Gastroesophageal sphincter (tissue), 4 donors: ENCODE data around the gene COL5A1. TPM values are rescaled to one million over a fixed set of nuclear protein-coding genes. Genes with fewer than 3 reads are reported as not detected.

Experiments used
- ATAC-seq: fragments of 150-250 bp; one replicate; pipeline ENCODE4 v1.9.1; 2016; ENCODE audit warnings: mild to moderate bottlenecking, moderate library complexity
- H3K27ac ChIP-seq, 4 donors: fragments of 200-600 bp; sonication (generic) in 3 of 4; 1 replicate in 3 of 4; 2 replicates in 1 of 4; pipeline ENCODE4 v1.5.1; 2016 to 2019
- H3K27me3 ChIP-seq: fragments of 200-600 bp; sonication (generic); one replicate; pipeline ENCODE4 v1.5.1; 2019
- H3K36me3 ChIP-seq, 2 donors: fragments of 200-600 bp; sonication (generic); one replicate each; pipeline ENCODE4 v1.5.1; 2019; ENCODE audit warnings: control low read depth in 1 of 2
- H3K4me1 ChIP-seq, 3 donors: fragments of 200-600 bp; sonication (generic); 1 replicate in 2 of 3; 2 replicates in 1 of 3; pipeline ENCODE4 v1.5.1; 2016 to 2019; ENCODE audit warnings: control low read depth in 2 of 3
- H3K4me3 ChIP-seq, 2 donors: fragments of 200-600 bp; sonication (generic); one replicate each; pipeline ENCODE4 v1.5.1; 2019; ENCODE audit warnings: mild to moderate bottlenecking in 1 of 2, moderate library complexity in 1 of 2
- H3K9me3 ChIP-seq, 3 donors: fragments of 200-600 bp; sonication (generic); one replicate each; pipeline ENCODE4 v1.5.1; 2017 to 2019; ENCODE audit warnings: control low read depth in 2 of 3
- CTCF ChIP-seq, 4 experiments: fragments of 200-600 bp in 2 of 4; fragments of 450-650 bp in 2 of 4; sonication (generic) in 1 of 4; IDR thresholded peaks; one replicate each; pipeline ENCODE4 v1.5.1; 2017 to 2019; ENCODE audit warnings: antibody characterized with exemption in 4 of 4, mild to moderate bottlenecking in 2 of 4, moderate library complexity in 2 of 4
- EP300 ChIP-seq: sonication (generic); formaldehyde crosslinking; IDR thresholded peaks from one replicate; pipeline ENCODE4 v1.6.1; 2017; ENCODE audit warnings: antibody characterized with exemption, mild to moderate bottlenecking
- POLR2A ChIP-seq, 2 donors: fragments of 450-650 bp; IDR thresholded peaks; one replicate each; pipeline ENCODE4 v1.6.1; 2017; ENCODE audit warnings: antibody characterized with exemption in 2 of 2, mild to moderate bottlenecking in 2 of 2, moderate library complexity in 1 of 2
- POLR2AphosphoS5 ChIP-seq: sonication (generic); formaldehyde crosslinking; IDR thresholded peaks from one replicate; pipeline ENCODE4 v1.6.1; 2017; ENCODE audit warnings: antibody characterized with exemption
- WGBS, 2 donors: methylation state at CpG; one replicate each; pipeline ENCODE4 v1.1.5; 2018; ENCODE audit warnings: low coverage in 1 of 2; 5-methylcytosine and 5-hydroxymethylcytosine counted together
- total RNA-seq, 4 donors: library from RNA; depleted of rRNA; stranded (reverse); fragments of >200 nt; gene quantifications; one replicate each; pipeline ENCODE4 v1.1.0, GENCODE V29; 2016

Gene COL5A1
- total RNA-seq, 4 donors from 2014 or later, result 48.5 to 86.4 (median 74.9) TPM

- Histone ChIP-seq H3K4me1 (peaks cover 0 to 4% (median 0%) of the 10 kb centered on the region in 3 donors), H3K27me3 (no peaks in the 10 kb centered on the region), H3K9me3 (peaks cover 0 to 8% (median 0%) of the 10 kb centered on the region in 3 donors), H3K27ac (no peak overlapping the region), H3K4me3 (no peak overlapping the region), H3K36me3 (no peaks in the 10 kb centered on the region)
- ATAC-seq, result no peak
- WGBS, 2 donors, result 96% methylated on average over 3 of the region's 3 CpGs; no CpG with 5 or more reads in 1 of the 2 donors
- TF ChIP-seq EP300, result no peak
- TF ChIP-seq POLR2A (IDR thresholded peaks at IDR 0.05), result no peak
- TF ChIP-seq POLR2AphosphoS5, result no peak
- no peak for TF ChIP-seq CTCF (IDR thresholded peaks at IDR 0.05)
Observed at GRCh38 chr9:134614256-134614655, 27.3 kb upstream of the COL5A1 start.

GRCh38 chr9:134616341-134616740, 25.3 kb upstream of the COL5A1 start:
- H3K9me3 ChIP-seq, result peaks cover 0 to 8% (median 0%) of the 10 kb centered on the region in 3 donors
- peaks cover 0 to 4% (median 0%) of the 10 kb centered on the region in 3 donors for H3K4me1 ChIP-seq
- TF ChIP-seq POLR2AphosphoS5 (no peak), EP300 (no peak), POLR2A (IDR thresholded peaks at IDR 0.05) (no peak), CTCF (IDR thresholded peaks at IDR 0.05) (no peak)
- 85 to 88% methylated on average over 2 to 3 of the region's 3 CpGs for WGBS, 2 donors
- ATAC-seq, result no peak
- no peak overlapping the region for H3K27ac ChIP-seq
- no peaks in the 10 kb centered on the region for H3K36me3 ChIP-seq
- H3K27me3 ChIP-seq, result peaks cover 5% of the 10 kb centered on the region
- no peak overlapping the region for H3K4me3 ChIP-seq

DNA sequence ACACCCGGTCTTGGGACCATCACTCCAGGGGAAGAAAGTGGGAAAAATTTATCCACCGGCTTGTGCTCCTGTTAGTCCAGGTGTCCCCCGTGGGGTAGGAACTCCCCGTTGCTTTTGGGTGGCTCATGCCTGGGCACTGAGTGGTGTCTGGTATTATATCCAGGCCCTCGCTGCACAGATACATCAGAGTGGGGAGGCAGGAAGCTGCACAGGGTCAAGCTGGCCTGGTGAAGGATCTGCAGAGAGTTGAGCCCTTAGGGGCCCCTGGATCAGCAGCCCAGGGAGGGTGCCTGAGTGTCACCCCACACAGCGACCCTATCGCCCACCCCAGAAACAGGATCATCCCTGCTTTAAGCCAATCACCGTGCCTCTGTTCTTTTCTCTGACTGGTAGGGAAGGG, 24.4 kb upstream of the COL5A1 start:
- Histone ChIP-seq H3K4me1 (peaks cover 0 to 4% (median 0%) of the 10 kb centered on the region in 3 donors), H3K27ac (no peak overlapping the region), H3K36me3 (no peaks in the 10 kb centered on the region), H3K9me3 (peaks cover 0 to 7% (median 0%) of the 10 kb centered on the region in 3 donors), H3K27me3 (peaks cover 12% of the 10 kb centered on the region), H3K4me3 (no peak overlapping the region)
- TF ChIP-seq POLR2A (IDR thresholded peaks at IDR 0.05), result no peak
- TF ChIP-seq POLR2AphosphoS5, result no peak
- no peak for TF ChIP-seq CTCF (IDR thresholded peaks at IDR 0.05)
- no peak for TF ChIP-seq EP300
- no peak for ATAC-seq
- WGBS, 2 donors, result 60% methylated on average over 1 of the region's 8 CpGs; no CpG with 5 or more reads in 1 of the 2 donors

DNA sequence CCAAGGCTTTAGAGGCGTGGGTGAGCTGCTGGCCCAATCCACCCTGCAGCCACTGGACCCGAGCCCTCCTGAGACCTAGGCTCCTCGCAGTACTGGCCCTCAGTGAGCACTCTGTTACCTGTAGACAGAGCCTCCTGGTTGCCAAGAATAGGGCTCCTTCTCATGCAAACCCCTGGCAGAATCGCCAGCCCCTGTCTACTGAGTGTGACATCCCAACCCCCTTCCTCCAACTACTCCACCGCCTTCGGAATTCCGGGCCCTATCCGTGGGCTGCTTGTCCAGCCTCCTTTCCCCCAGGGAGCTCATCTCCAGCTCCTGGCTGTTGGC, 23.8 kb upstream of the COL5A1 start:
- no peak for ATAC-seq

More for the DNA sequence above, 23.8 kb upstream of the COL5A1 start:
- no peak for TF ChIP-seq EP300
- no peak for TF ChIP-seq POLR2AphosphoS5
- TF ChIP-seq CTCF (IDR thresholded peaks at IDR 0.05), result no peak
- TF ChIP-seq POLR2A (IDR thresholded peaks at IDR 0.05), result no peak
- peaks cover 0 to 4% (median 0%) of the 10 kb centered on the region in 3 donors for H3K4me1 ChIP-seq
- no peak overlapping the region for H3K27ac ChIP-seq
- H3K4me3 ChIP-seq, result no peak overlapping the region
- peaks cover 0 to 2% (median 0%) of the 10 kb centered on the region in 3 donors for H3K9me3 ChIP-seq
- H3K27me3 ChIP-seq, result peaks cover 12% of the 10 kb centered on the region
- 52 to 97% methylated on average over 4 of the region's 8 CpGs for WGBS, 2 donors
- H3K36me3 ChIP-seq, result no peaks in the 10 kb centered on the region
